ENCODE measurements around the gene ODAPH.

- no peak for TF ChIP-seq POLR2A (IDR thresholded peaks at IDR 0.05; ENCODE audit: low read depth, low read length)
- TF ChIP-seq POLR2AphosphoS5 (IDR thresholded peaks at IDR 0.05; ENCODE audit: low read depth, low read length) = no peak
- no peak for TF ChIP-seq TAF1 (IDR thresholded peaks at IDR 0.05; ENCODE audit: low read depth, low read length)
- no peak for TF ChIP-seq POU2F2 (IDR thresholded peaks at IDR 0.05; ENCODE audit: low read depth, low read length)
- no peak for TF ChIP-seq PAX5 (IDR thresholded peaks at IDR 0.05; ENCODE audit: insufficient read depth, low read length, severe bottlenecking)
These were observed 43.8 kb downstream of the ODAPH start for GRCh38 chr4:75599647-75600046.

All from GM12891 (cell line).